GM13976 (cell line): ENCODE data around the gene PRKCA.

ENCODE experiments used
- DNase-seq: peaks from one replicate; pipeline ENCODE4 v3.0.0; 2012; ENCODE audit warnings: low spot score
- CTCF ChIP-seq: IDR thresholded peaks from 2 replicates; pipeline ENCODE4 v1.5.1; 2012; ENCODE audit warnings: borderline replicate concordance, mild to moderate bottlenecking; ENCODE audit not compliant: insufficient read depth; ENCODE audit errors: extremely low read depth, missing control alignments, control extremely low read depth
- in situ Hi-C: fragments of 300-500 bp; cut with MboI; formaldehyde crosslinking; loops from one replicate; pipeline ENCODE4 v1.12.0; 2022; ENCODE audit warnings: low sequenced_read_pairs, mixed read lengths, inconsistent platforms; ENCODE audit not compliant: unreplicated experiment

Gene PRKCA

GRCh38 chr17:66414561-66415175, 112.3 kb downstream of the PRKCA start:
- no peak for DNase-seq
- no peak for TF ChIP-seq CTCF
- in situ Hi-C loops: no loop called here

GRCh38 chr17:66415366-66416206, 113.2 kb downstream of the PRKCA start:
- in situ Hi-C loops: no loop called here
- no peak for TF ChIP-seq CTCF

GRCh38 chr17:66416207-66416940, 114.0 kb downstream of the PRKCA start:
- in situ Hi-C loops: no loop called here
- TF ChIP-seq CTCF: no peak
- no peak for DNase-seq

More at GRCh38 chr17:66415366-66416206, 113.2 kb downstream of the PRKCA start:
- DNase-seq: no peak

- in situ Hi-C loops: no loop called here
- DNase-seq: no peak
- TF ChIP-seq CTCF: no peak
These were observed 114.9 kb downstream of the PRKCA start for GRCh38 chr17:66417300-66417719.

- in situ Hi-C loops: no loop called here
- peak; percentile 42 for DNase-seq
- no peak for TF ChIP-seq CTCF
These were observed 118.6 kb downstream of the PRKCA start for GRCh38 chr17:66420961-66421371.

- no peak for TF ChIP-seq CTCF
- DNase-seq: no peak
- in situ Hi-C loops: no loop called here
These were observed 119.8 kb downstream of the PRKCA start for GRCh38 chr17:66422186-66422585.
